Testis (tissue), 3 donors: ENCODE measurements around the gene EYS. TPM values are rescaled to one million over a fixed set of nuclear protein-coding genes. Genes with fewer than 3 reads are reported as not detected.
"Not testable (repeated sequence)": the region's sequence is repeated elsewhere in the genome, so short reads cannot be mapped to it uniquely, and the experiment has no call there.

Experiments
- DNase-seq: peaks from one replicate; pipeline ENCODE4 v3.0.0-alpha.2; 2019
- H3K27ac ChIP-seq, 2 donors: fragments of 200-600 bp; sonication (generic); one replicate each; pipeline ENCODE4 v1.5.1; 2019
- H3K27me3 ChIP-seq: fragments of 200-600 bp; sonication (generic); one replicate; pipeline ENCODE4 v1.5.1; 2019
- H3K36me3 ChIP-seq: fragments of 200-600 bp; sonication (generic); one replicate; pipeline ENCODE4 v1.5.1; 2017; ENCODE audit warnings: low read depth; ENCODE audit errors: missing control alignments
- H3K4me1 ChIP-seq: fragments of 200-600 bp; sonication (generic); one replicate; pipeline ENCODE4 v1.5.1; 2019
- H3K4me3 ChIP-seq, 2 donors: fragments of 200-600 bp; sonication (generic); one replicate each; pipeline ENCODE4 v1.5.1; 2017 to 2019
- H3K9me3 ChIP-seq: fragments of 200-600 bp; sonication (generic); one replicate; pipeline ENCODE4 v1.5.1; 2017
- POLR2A ChIP-seq: fragments of 450-650 bp; IDR thresholded peaks from one replicate; pipeline ENCODE4 v1.6.1; 2017; ENCODE audit warnings: antibody characterized with exemption, mild to moderate bottlenecking, moderate library complexity
- WGBS, 2 donors: methylation state at CpG; one replicate each; pipeline ENCODE4 v1.1.5; 2018; 5-methylcytosine and 5-hydroxymethylcytosine counted together
- intact Hi-C: fragments of 100-400 bp; cut with DNase I; formaldehyde crosslinking; loops from one replicate; pipeline ENCODE4 v1.15.1; 2023; ENCODE audit warnings: low total_unique reads
- polyA plus RNA-seq: library from polyadenylated mRNA; stranded (reverse); fragments of 350-450 nt; fragmentation: Illumina TruSeq; extraction: RNeasy Lipid Tissue Mini Kit (QIAGEN cat#74804); gene quantifications from one replicate; pipeline ENCODE4 v1.2.3, GENCODE V29; 2014; ENCODE audit warnings: low read depth, low replicate concordance; ENCODE audit not compliant: insufficient read depth
- total RNA-seq, 2 donors: library from RNA; depleted of rRNA; stranded (reverse); fragments of >200 nt; gene quantifications; one replicate each; pipeline ENCODE4 v1.2.3, GENCODE V29; 2016
- TF ChIP-seq, protein P1 (sequence below), 3 experiments: fragments of 450-650 bp in 2 of 3; fragments of 200-600 bp in 1 of 3; sonication (generic) in 1 of 3; IDR thresholded peaks; one replicate each; pipeline ENCODE4 v1.5.1; 2016 to 2019; ENCODE audit warnings: antibody characterized with exemption in 3 of 3, mild to moderate bottlenecking in 2 of 3, moderate library complexity in 1 of 3

EYS gene
- total and polyA plus RNA-seq, 3 donors from 2014 or later, result 1.3 to 2.8 (median 2.6) TPM

DNA sequence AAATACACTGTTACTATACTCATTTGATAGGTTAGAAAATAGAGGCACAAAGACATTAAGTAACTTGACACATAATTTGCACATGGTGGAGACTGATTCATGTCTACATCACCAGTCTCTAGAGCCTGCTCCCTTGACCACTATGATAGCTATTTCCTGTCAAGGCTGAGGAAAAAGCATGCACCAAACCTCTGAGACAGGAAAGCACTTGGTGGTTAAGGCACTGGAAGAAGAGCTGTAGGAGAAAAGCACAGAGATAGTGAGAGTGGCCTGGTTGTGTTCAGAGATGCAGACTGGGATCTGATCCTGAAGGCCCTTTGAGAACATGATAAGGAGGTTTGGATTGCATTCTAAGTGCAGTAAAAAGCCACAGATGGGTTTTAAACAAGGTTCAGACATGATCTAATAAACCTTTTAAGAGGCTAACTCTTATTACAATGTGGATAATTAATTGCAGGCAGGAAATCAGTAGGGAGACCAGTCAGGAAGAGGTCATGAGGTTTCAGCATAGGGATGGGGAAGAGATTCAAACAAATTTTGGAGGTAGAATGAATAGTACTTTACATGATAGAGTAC, 1902.6 kb downstream of the EYS start:
- intact Hi-C loops, result no loop called here
- Histone ChIP-seq H3K4me1 (no peaks in the 10 kb centered on the region), H3K36me3 (no peaks in the 10 kb centered on the region), H3K9me3 (no peaks in the 10 kb centered on the region), H3K4me3 (no peak overlapping the region), H3K27me3 (no peaks in the 10 kb centered on the region), H3K27ac (no peak overlapping the region)
- no peak for DNase-seq
- no peak for TF ChIP-seq POLR2A
- TF ChIP-seq, protein P1, sequence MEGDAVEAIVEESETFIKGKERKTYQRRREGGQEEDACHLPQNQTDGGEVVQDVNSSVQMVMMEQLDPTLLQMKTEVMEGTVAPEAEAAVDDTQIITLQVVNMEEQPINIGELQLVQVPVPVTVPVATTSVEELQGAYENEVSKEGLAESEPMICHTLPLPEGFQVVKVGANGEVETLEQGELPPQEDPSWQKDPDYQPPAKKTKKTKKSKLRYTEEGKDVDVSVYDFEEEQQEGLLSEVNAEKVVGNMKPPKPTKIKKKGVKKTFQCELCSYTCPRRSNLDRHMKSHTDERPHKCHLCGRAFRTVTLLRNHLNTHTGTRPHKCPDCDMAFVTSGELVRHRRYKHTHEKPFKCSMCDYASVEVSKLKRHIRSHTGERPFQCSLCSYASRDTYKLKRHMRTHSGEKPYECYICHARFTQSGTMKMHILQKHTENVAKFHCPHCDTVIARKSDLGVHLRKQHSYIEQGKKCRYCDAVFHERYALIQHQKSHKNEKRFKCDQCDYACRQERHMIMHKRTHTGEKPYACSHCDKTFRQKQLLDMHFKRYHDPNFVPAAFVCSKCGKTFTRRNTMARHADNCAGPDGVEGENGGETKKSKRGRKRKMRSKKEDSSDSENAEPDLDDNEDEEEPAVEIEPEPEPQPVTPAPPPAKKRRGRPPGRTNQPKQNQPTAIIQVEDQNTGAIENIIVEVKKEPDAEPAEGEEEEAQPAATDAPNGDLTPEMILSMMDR (IDR thresholded peaks at IDR 0.05), result no peak

DNA sequence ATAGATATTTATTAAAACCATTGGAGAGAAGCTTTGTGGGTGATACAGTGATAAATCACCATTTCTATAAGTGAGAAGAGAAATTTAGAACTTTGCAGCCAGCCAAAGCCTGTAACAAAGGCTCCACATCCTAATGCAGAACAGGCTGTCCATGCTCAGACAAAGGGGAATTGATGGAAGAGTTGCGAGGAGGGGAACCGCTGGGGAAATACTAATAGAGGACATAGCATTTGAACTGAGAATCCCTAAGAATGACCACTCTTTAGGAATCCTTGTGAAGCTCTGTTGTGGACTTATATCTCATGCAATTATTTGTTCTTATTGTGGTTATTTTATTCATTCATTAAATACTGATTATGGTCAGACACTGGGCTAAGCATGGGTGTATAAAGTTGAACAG, 1903.7 kb downstream of the EYS start:
- no peaks in the 10 kb centered on the region for H3K4me1 ChIP-seq
- H3K9me3 ChIP-seq, result no peaks in the 10 kb centered on the region
- H3K36me3 ChIP-seq, result no peaks in the 10 kb centered on the region
- no peak for DNase-seq
- no peak for TF ChIP-seq POLR2A
- TF ChIP-seq, protein P1 (IDR thresholded peaks at IDR 0.05), result no peak
- intact Hi-C loops, result no loop called here
- 91 to 94% methylated on average over 2 of the region's 2 CpGs for whole genome bisulfite sequencing, 2 donors
- H3K27ac ChIP-seq, result no peak overlapping the region
- H3K27me3 ChIP-seq, result no peaks in the 10 kb centered on the region
- H3K4me3 ChIP-seq, result no peak overlapping the region

DNA sequence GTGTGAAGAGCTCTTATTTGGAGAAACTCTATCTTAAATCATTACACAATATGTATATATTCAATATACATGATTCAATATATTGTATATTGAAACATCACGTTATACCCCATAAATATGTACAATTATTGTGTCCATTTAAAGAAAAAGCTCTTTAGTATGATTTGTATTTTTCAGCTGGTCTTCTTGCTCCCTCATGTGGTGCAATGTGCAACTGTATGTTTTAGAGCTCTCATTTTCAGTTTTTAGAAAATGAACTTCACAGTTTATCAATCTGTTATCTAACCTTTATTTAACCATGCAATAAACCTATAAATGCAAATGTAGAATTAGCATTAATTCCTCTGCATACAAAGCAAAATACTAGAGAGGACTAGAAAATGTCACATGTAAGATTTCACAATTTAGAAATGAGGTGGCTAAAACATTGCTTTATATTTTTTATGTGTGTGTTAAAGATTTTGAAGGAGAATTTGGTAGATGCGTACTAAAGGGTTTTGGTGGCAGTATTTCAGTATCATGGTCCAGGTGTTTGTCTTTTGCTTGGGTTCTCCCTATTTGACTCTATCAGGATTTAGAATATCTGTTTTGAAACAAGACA, 1904.3 kb downstream of the EYS start:
- 60 to 62% methylated on average over 2 of the region's 2 CpGs for WGBS, 2 donors
- no peaks in the 10 kb centered on the region for H3K36me3 ChIP-seq
- no peak overlapping the region for H3K4me3 ChIP-seq
- no peak for DNase-seq
- intact Hi-C loops, result no loop called here
- no peaks in the 10 kb centered on the region for H3K27me3 ChIP-seq
- H3K4me1 ChIP-seq, result no peaks in the 10 kb centered on the region
- H3K27ac ChIP-seq, result no peak overlapping the region
- H3K9me3 ChIP-seq, result no peaks in the 10 kb centered on the region
- TF ChIP-seq POLR2A, result no peak
- TF ChIP-seq, protein P1 (IDR thresholded peaks at IDR 0.05), result peak; percentile 15 to 44 (median 40)

DNA sequence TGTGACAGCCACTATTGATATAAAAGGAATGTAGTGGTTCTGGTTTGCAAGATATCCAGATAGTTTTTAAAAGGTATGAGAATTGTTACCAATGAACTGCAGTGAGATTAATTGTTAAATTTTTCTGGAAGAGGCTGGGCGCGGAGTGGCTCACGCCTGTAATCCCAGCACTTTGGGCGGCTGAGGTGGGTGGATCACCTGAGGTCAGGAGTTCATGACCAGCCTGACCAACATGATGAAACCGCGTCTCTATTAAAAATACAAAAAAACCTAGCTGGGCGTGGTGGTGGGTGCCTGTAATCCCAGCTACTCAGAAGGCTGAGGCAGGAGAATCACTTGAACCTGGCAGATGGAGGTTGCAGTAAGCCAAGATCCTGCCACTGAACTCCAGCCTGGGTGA, 1906.6 kb downstream of the EYS start:
- 88 to 93% methylated on average over 7 of the region's 7 CpGs for WGBS, 2 donors
- H3K36me3 ChIP-seq, H3K9me3 ChIP-seq, H3K27me3 ChIP-seq, H3K27ac ChIP-seq, H3K4me1 ChIP-seq, intact Hi-C loops, H3K4me3 ChIP-seq, DNase-seq: not testable (repeated sequence)

DNA sequence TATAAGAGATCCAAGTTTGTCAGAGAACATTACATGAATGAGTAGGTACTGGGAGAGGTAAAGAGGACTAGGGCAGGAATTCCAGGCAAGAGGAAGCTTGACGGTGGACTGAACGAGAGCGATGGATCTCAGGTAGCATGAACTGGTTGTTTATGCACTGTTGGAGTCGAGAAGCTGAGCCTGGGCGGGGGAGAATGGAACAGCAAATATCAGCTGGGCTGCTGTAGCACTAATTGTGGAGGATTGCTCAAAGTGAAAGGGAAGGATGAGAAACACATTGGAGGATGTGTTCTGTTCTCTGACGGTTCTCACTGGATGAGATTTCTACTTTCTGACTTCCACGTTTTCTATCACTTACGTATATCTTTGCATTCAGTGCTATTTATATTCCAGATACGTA, 1907.2 kb downstream of the EYS start:
- Histone ChIP-seq H3K27ac (no peak overlapping the region), H3K4me3 (no peak overlapping the region), H3K4me1 (no peaks in the 10 kb centered on the region), H3K27me3 (no peaks in the 10 kb centered on the region), H3K9me3 (no peaks in the 10 kb centered on the region), H3K36me3 (no peaks in the 10 kb centered on the region)
- intact Hi-C loops, result no loop called here
- TF ChIP-seq, protein P1 (IDR thresholded peaks at IDR 0.05), result no peak
- no peak for TF ChIP-seq POLR2A
- 81 to 84% methylated on average over 9 of the region's 9 CpGs for WGBS, 2 donors
- no peak for DNase-seq
